Measurements from ENCODE around the gene MAT2B.
"Not testable (repeated sequence)": the region's sequence is repeated elsewhere in the genome, so short reads cannot be mapped to it uniquely, and the experiment has no call there.

MAT2B gene

DNA sequence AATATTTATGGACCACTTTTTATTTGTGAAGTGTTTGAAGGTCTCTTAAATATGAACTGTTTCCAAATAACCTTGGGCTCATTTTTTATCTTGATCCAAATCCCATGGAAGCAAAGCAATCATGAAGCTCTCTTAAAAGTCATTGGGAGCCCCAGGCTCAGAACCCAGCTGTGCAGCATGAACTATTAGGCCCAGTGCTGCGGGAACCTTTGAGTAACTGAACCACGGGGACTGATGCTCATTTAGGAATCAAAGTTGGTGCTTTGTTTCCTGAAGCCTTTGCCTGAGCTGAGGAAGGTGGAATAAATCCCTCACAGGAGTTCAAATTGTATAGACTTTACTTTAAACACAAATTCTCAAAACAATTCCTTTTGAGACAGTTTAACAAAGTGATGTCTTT, 27.8 kb downstream of the MAT2B start:
- TF ChIP-seq, protein P1, sequence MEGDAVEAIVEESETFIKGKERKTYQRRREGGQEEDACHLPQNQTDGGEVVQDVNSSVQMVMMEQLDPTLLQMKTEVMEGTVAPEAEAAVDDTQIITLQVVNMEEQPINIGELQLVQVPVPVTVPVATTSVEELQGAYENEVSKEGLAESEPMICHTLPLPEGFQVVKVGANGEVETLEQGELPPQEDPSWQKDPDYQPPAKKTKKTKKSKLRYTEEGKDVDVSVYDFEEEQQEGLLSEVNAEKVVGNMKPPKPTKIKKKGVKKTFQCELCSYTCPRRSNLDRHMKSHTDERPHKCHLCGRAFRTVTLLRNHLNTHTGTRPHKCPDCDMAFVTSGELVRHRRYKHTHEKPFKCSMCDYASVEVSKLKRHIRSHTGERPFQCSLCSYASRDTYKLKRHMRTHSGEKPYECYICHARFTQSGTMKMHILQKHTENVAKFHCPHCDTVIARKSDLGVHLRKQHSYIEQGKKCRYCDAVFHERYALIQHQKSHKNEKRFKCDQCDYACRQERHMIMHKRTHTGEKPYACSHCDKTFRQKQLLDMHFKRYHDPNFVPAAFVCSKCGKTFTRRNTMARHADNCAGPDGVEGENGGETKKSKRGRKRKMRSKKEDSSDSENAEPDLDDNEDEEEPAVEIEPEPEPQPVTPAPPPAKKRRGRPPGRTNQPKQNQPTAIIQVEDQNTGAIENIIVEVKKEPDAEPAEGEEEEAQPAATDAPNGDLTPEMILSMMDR (IDR thresholded peaks at IDR 0.05; ENCODE audit: insufficient read depth, low read depth, low read length, missing control alignments), result no peak
- DNase-seq (ENCODE audit: low read depth), result no peak

DNA sequence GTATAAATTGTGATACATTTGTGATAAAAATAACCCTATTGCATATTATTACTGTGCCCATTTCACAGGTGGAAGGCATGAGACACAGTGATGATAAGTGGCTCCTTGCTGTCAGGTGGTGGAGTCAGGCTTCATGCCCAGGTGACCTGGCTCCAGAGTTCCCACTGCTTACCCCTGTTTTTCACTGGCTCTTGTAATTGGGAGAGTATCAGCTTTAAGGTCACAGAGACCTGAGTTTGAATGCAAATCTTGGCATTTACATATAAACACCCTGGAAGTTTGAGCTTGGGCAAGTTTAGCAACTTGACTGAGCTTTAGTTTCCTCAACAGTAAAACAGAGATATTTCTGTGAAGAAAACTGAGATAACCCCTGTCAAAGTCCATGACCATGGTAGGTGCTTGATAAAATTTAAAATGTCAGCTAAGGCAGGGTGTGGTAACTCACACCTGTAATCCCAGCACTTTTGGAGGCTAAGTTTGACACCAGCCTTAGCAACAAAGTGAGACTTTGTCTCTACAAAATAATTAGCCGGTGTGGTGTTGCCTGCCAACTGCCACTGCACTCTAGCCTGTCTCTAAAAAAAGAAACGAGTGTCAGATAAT, 29.2 kb downstream of the MAT2B start:
- TF ChIP-seq, protein P1 (IDR thresholded peaks at IDR 0.05; ENCODE audit: insufficient read depth, low read depth, low read length, missing control alignments), result no peak
- DNase-seq (ENCODE audit: low read depth), result no peak
- H3K4me3 ChIP-seq (ENCODE audit: low read depth, low read length), result no peak overlapping the region

More for the DNA sequence above, 27.8 kb downstream of the MAT2B start:
- H3K4me3 ChIP-seq (ENCODE audit: low read depth, low read length), result no peak overlapping the region

DNA sequence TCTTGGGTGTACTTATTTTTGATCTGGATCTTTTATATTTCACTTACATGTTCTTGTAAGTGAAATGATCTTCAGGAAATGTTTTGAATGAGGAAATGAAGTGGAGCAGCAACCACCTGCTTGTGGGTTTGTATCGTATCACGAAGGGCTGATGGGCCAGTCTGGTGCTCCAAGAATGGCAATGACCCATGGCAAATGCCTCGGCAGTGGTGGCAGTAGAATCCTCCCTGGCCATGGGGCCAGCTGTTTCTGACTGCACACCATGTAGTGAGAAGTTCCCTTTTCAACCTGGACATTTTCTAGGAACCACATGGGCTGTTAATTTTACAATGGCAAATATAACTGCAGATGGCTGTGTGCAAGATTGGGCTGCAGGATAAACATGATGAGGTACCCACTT, 29.9 kb downstream of the MAT2B start:
- DNase-seq (ENCODE audit: low read depth), result no peak
- no peak overlapping the region for H3K4me3 ChIP-seq (ENCODE audit: low read depth, low read length)
- TF ChIP-seq, protein P1 (IDR thresholded peaks at IDR 0.05; ENCODE audit: insufficient read depth, low read depth, low read length, missing control alignments), result no peak

DNA sequence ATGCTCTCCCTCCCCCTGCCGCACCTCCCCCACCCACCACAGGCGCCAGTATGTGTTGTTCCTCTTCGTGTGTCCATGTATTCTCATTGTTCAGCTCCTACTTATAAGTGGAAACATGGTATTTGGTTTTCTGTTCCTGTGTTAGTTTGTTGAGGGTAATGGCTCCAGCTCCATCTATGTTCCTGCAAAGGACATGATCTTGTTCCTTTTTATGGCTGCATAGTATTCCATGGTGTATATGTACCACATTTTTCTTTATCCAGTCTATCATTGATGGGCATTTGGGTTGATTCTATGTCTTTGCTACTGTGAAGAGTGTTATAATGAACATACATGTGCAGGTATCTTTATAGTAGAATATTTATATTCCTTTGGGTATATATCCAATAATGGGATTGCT, 31.0 kb downstream of the MAT2B start:
- not testable (repeated sequence) for DNase-seq (ENCODE audit: low read depth)

DNA sequence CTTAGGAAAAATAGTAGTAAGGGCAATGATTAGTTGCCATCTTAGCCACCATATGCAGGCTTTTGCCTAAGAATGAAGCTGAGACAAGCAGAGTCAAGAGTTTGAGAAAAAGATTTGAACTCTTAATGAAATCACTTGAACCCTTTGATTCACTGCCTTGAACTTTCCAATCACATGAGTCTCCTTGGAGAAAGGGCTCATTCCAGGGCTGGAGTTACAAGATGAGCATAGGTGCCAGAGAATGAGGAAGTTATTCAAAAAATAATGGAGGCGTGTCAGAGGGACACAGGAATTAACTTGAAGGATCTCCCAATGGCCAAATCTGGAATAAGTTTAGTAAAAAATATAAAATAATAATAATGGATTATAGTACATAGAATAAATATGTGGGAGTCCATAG, 35.3 kb downstream of the MAT2B start:
- H3K4me3 ChIP-seq (ENCODE audit: low read depth, low read length), result no peak overlapping the region
- no peak for DNase-seq (ENCODE audit: low read depth)
- TF ChIP-seq, protein P1 (IDR thresholded peaks at IDR 0.05; ENCODE audit: insufficient read depth, low read depth, low read length, missing control alignments), result no peak

More for the DNA sequence above, 31.0 kb downstream of the MAT2B start:
- H3K4me3 ChIP-seq (ENCODE audit: low read depth, low read length), result not testable (repeated sequence)

DNA sequence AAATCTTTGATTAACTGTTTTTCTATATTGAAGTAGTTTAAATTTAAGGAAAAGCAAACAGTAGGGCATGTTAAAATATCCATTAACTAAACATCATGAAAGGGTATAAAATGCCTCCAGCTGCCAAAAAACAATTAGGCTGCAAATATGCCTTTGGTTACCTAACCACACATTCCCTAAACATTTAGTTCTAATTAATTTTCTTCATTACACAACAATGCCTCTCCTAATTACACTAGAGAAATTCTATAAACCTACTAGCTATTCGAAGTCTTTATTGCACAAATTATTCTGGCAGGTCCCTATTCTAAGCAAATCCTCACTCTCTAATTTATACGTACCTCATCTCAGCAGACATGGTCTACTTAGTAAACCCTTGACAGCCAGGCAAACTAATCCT, 37.4 kb downstream of the MAT2B start:
- TF ChIP-seq, protein P1 (IDR thresholded peaks at IDR 0.05; ENCODE audit: insufficient read depth, low read depth, low read length, missing control alignments), result no peak
- no peak for DNase-seq (ENCODE audit: low read depth)
- H3K4me3 ChIP-seq (ENCODE audit: low read depth, low read length), result no peak overlapping the region

DNA sequence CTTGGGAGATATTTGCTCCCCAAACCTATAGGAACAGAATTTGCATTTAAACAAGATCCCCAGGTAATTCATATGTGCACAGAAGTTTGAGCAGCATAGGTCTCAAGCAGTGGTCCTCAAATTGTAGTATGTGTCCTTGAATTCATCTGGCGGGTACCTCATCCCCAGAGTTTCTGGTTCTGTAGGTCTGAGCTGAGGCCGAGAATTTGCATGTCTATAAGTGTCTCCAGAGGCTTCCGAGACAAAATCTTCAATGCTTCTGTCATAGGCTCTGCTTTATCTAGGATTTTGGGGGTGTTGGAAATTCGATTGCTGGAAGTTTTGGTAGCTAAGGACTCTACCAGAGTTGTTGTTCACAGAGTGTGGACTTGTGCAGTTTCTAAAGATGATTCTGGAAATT, 38.6 kb downstream of the MAT2B start:
- TF ChIP-seq, protein P1 (IDR thresholded peaks at IDR 0.05; ENCODE audit: insufficient read depth, low read depth, low read length, missing control alignments), result no peak
- DNase-seq (ENCODE audit: low read depth), result no peak
- H3K4me3 ChIP-seq (ENCODE audit: low read depth, low read length), result no peak overlapping the region
